ENCODE measurements around the gene WDR41. TPM values are rescaled to one million over a fixed set of nuclear protein-coding genes. Genes with fewer than 3 reads are reported as not detected.
"Not testable (repeated sequence)": the region's sequence is repeated elsewhere in the genome, so short reads cannot be mapped to it uniquely, and the experiment has no call there.

Gene WDR41
- total RNA-seq, 1 donor, result 81.3 TPM

- no peak overlapping the region for H3K4me3 ChIP-seq (ENCODE audit: low read depth, low read length)
- no peak for DNase-seq (ENCODE audit: low read depth)
- no peak for TF ChIP-seq CTCF (IDR thresholded peaks at IDR 0.05; ENCODE audit: insufficient read depth, low read length)
These were observed 102.4 kb downstream of the WDR41 start for GRCh38 chr5:77389746-77390145.

GRCh38 chr5:77386340-77386739 lies 105.8 kb downstream of the WDR41 start:
- not testable (repeated sequence) for DNase-seq (ENCODE audit: low read depth); H3K4me3 ChIP-seq (ENCODE audit: low read depth, low read length)

- H3K4me3 ChIP-seq (ENCODE audit: low read depth, low read length); DNase-seq (ENCODE audit: low read depth): not testable (repeated sequence)
These were observed 108.8 kb downstream of the WDR41 start for GRCh38 chr5:77383336-77383735.

Other genes with a start within 250 kb of the WDR41 start
- not detected in 2 replicates for gene OTP, start 146.4 kb upstream of the WDR41 start, total RNA-seq (ENCODE audit: low replicate concordance)

Data from fibroblast of the aortic adventitia (primary cell).